ENCODE measurements around the gene CD3G.
"Not testable (repeated sequence)": the region's sequence is repeated elsewhere in the genome, so short reads cannot be mapped to it uniquely, and the experiment has no call there.

CD3G gene

GRCh38 chr11:118305726-118306125 is 38.4 kb upstream of the CD3G start:
- no peak for DNase-seq (ENCODE audit: low read depth)
- H3K4me3 ChIP-seq (ENCODE audit: low read depth, low read length): no peak overlapping the region
- TF ChIP-seq CTCF (IDR thresholded peaks at IDR 0.05; ENCODE audit: insufficient read depth, low read depth, low read length, missing control alignments): no peak

- DNase-seq (ENCODE audit: low read depth): no peak
- H3K4me3 ChIP-seq (ENCODE audit: low read depth, low read length): no peak overlapping the region
- TF ChIP-seq CTCF (IDR thresholded peaks at IDR 0.05; ENCODE audit: insufficient read depth, low read depth, low read length, missing control alignments): no peak
Observed at GRCh38 chr11:118306556-118306955, 37.6 kb upstream of the CD3G start.

- not testable (repeated sequence) for H3K4me3 ChIP-seq (ENCODE audit: low read depth, low read length); DNase-seq (ENCODE audit: low read depth)
Observed at GRCh38 chr11:118308995-118309528, 35.1 kb upstream of the CD3G start.

GRCh38 chr11:118310271-118310670 is 33.9 kb upstream of the CD3G start:
- no peak for TF ChIP-seq CTCF (IDR thresholded peaks at IDR 0.05; ENCODE audit: insufficient read depth, low read depth, low read length, missing control alignments)
- no peak overlapping the region for H3K4me3 ChIP-seq (ENCODE audit: low read depth, low read length)
- DNase-seq (ENCODE audit: low read depth): no peak

GRCh38 chr11:118310781-118311485 is 33.2 kb upstream of the CD3G start:
- no peak overlapping the region for H3K4me3 ChIP-seq (ENCODE audit: low read depth, low read length)
- no peak for TF ChIP-seq CTCF (IDR thresholded peaks at IDR 0.05; ENCODE audit: insufficient read depth, low read depth, low read length, missing control alignments)
- DNase-seq (ENCODE audit: low read depth): no peak

- no peak overlapping the region for H3K4me3 ChIP-seq (ENCODE audit: low read depth, low read length)
- DNase-seq (ENCODE audit: low read depth): no peak
- TF ChIP-seq CTCF (IDR thresholded peaks at IDR 0.05; ENCODE audit: insufficient read depth, low read depth, low read length, missing control alignments): no peak
Observed at GRCh38 chr11:118311518-118311917, 32.6 kb upstream of the CD3G start.

- no peak for DNase-seq (ENCODE audit: low read depth)
- no peak overlapping the region for H3K4me3 ChIP-seq (ENCODE audit: low read depth, low read length)
- no peak for TF ChIP-seq CTCF (IDR thresholded peaks at IDR 0.05; ENCODE audit: insufficient read depth, low read depth, low read length, missing control alignments)
Observed at GRCh38 chr11:118312328-118312727, 31.8 kb upstream of the CD3G start.

All from GM12865 (cell line).